Esophagus muscularis mucosa (tissue), 3 donors: ENCODE measurements around the gene NAPG.

Experiments used
- POLR2A ChIP-seq: fragments of 450-650 bp; IDR thresholded peaks from one replicate; pipeline ENCODE4 v1.6.1; 2017; ENCODE audit warnings: antibody characterized with exemption, moderate library complexity, mild to moderate bottlenecking, low read depth
- POLR2AphosphoS5 ChIP-seq, 2 donors: sonication (generic); formaldehyde crosslinking; IDR thresholded peaks; one replicate each; pipeline ENCODE4 v1.6.1; 2017; ENCODE audit warnings: antibody characterized with exemption in 2 of 2
- TF ChIP-seq, protein P1 (sequence below), 3 experiments: fragments of 200-600 bp in 2 of 3; fragments of 450-650 bp in 1 of 3; sonication (generic) in 2 of 3; IDR thresholded peaks; one replicate each; pipeline ENCODE4 v1.5.1; 2017 to 2019; ENCODE audit warnings: antibody characterized with exemption in 3 of 3, mild to moderate bottlenecking in 2 of 3, moderate library complexity in 1 of 3

- TF ChIP-seq, protein P1, sequence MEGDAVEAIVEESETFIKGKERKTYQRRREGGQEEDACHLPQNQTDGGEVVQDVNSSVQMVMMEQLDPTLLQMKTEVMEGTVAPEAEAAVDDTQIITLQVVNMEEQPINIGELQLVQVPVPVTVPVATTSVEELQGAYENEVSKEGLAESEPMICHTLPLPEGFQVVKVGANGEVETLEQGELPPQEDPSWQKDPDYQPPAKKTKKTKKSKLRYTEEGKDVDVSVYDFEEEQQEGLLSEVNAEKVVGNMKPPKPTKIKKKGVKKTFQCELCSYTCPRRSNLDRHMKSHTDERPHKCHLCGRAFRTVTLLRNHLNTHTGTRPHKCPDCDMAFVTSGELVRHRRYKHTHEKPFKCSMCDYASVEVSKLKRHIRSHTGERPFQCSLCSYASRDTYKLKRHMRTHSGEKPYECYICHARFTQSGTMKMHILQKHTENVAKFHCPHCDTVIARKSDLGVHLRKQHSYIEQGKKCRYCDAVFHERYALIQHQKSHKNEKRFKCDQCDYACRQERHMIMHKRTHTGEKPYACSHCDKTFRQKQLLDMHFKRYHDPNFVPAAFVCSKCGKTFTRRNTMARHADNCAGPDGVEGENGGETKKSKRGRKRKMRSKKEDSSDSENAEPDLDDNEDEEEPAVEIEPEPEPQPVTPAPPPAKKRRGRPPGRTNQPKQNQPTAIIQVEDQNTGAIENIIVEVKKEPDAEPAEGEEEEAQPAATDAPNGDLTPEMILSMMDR (IDR thresholded peaks at IDR 0.05) = no peak
- TF ChIP-seq POLR2A (no peak), POLR2AphosphoS5 (IDR thresholded peaks at IDR 0.05) (no peak)
Measured at GRCh38 chr18:10504723-10505122, 21.1 kb upstream of the NAPG start.
